Chondrocyte (in vitro differentiated cells): ENCODE results near the gene FSD1L. TPM values are rescaled to one million over a fixed set of nuclear protein-coding genes. Genes with fewer than 3 reads are reported as not detected.

ENCODE experiments used
- DNase-seq: peaks from one replicate; pipeline ENCODE4 v3.0.0; 2021; ENCODE audit warnings: mixed read lengths, low spot score
- H3K27ac Mint-ChIP-seq: one replicate; pipeline ENCODE4 v1.8.0; 2021; ENCODE audit warnings: mild to moderate bottlenecking, moderate library complexity, mixed read lengths; ENCODE audit not compliant: unreplicated experiment
- H3K27me3 Mint-ChIP-seq: 2 replicates; pipeline ENCODE4 v1.8.0; 2021; ENCODE audit warnings: low read depth, mixed read lengths
- H3K36me3 Mint-ChIP-seq: 2 replicates; pipeline ENCODE4 v1.8.0; 2021; ENCODE audit warnings: low read depth, mixed read lengths
- H3K4me1 Mint-ChIP-seq: 2 replicates; pipeline ENCODE4 v1.8.0; 2021; ENCODE audit warnings: low read depth, mild to moderate bottlenecking, mixed read lengths
- H3K4me3 Mint-ChIP-seq: one replicate; pipeline ENCODE4 v1.8.0; 2021; ENCODE audit warnings: mild to moderate bottlenecking, moderate library complexity, mixed read lengths; ENCODE audit not compliant: unreplicated experiment
- H3K9me3 Mint-ChIP-seq: 2 replicates; pipeline ENCODE4 v1.8.0; 2021; ENCODE audit warnings: low read depth, mixed read lengths
- total RNA-seq: library from RNA; stranded (reverse); gene quantifications from 3 replicates; pipeline ENCODE4 v1.2.1, GENCODE V29; 2021
- TF ChIP-seq, protein P1 (sequence below): fragments of 200-600 bp; sonication (generic); IDR thresholded peaks from 2 replicates; pipeline ENCODE4 v1.5.0; 2021; ENCODE audit warnings: antibody characterized with exemption, mild to moderate bottlenecking, moderate library complexity

The FSD1L gene
- total RNA-seq, 1 donor from 2014 or later = 5.6 TPM

DNA sequence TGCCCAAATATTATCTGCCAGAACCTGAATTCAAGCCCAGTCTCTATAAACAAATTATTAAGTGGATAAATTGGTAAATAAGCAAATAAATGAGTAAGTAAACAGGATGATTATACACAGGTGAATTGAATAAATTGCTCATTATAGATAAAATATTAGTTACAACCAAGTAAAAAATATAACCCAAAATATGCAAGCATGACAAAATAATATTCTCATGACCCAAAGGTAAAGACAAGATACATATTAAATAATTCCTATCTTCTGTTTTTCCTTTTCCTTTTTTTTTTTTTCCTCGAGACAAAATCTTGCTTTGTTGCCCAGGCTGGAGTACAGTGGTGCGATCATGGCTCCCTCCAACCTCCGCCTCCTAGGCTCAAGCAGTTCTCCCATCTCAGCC lies 21.2 kb upstream of the FSD1L start:
- H3K9me3 Mint-ChIP-seq = no peaks in the 10 kb centered on the region
- no peaks in the 10 kb centered on the region for H3K36me3 Mint-ChIP-seq
- no peaks in the 10 kb centered on the region for H3K27me3 Mint-ChIP-seq
- DNase-seq = no peak
- H3K4me1 Mint-ChIP-seq = no peaks in the 10 kb centered on the region
- TF ChIP-seq, protein P1, sequence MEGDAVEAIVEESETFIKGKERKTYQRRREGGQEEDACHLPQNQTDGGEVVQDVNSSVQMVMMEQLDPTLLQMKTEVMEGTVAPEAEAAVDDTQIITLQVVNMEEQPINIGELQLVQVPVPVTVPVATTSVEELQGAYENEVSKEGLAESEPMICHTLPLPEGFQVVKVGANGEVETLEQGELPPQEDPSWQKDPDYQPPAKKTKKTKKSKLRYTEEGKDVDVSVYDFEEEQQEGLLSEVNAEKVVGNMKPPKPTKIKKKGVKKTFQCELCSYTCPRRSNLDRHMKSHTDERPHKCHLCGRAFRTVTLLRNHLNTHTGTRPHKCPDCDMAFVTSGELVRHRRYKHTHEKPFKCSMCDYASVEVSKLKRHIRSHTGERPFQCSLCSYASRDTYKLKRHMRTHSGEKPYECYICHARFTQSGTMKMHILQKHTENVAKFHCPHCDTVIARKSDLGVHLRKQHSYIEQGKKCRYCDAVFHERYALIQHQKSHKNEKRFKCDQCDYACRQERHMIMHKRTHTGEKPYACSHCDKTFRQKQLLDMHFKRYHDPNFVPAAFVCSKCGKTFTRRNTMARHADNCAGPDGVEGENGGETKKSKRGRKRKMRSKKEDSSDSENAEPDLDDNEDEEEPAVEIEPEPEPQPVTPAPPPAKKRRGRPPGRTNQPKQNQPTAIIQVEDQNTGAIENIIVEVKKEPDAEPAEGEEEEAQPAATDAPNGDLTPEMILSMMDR = no peak
- no peak overlapping the region for H3K27ac Mint-ChIP-seq
- no peak overlapping the region for H3K4me3 Mint-ChIP-seq

DNA sequence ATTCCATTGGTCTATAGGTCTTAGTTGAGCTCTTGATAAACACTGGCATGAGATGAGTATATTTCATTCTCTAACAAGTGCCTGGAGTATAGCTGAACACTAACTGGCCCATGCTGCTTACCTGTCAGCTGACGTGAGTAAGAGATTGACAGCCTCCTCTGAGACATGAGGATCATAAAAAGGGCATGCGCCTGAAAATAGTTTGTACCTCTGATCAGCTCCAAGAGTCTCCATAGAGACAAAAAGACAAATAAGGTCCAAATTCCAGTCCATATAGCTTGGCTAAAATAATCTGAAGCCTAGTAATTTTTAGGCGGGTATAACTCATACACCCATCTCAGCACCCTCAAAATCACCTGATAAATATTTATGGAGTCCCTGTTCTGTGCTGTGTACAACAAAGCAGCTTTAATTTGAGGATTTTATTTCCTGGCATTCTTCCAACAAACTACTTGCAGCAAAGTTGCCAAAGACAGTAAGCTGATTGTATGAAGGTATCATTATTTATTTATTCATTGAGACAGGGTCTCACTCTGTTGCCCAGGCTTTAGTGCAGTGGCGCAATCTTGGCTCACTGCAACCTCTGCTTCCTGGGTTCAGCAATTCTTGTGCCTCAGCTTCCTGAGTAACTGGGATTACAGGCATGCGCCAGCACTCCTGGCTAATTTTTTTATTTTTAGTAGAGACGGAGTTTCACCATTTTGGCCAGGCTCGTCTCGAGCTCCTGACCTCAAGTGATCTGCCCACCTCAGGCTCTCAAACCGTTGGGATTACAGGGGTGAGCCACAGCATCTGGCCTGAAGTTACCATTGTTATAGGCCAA lies 16.2 kb upstream of the FSD1L start:
- TF ChIP-seq, protein P1 = no peak
- no peak overlapping the region for H3K4me3 Mint-ChIP-seq

DNA sequence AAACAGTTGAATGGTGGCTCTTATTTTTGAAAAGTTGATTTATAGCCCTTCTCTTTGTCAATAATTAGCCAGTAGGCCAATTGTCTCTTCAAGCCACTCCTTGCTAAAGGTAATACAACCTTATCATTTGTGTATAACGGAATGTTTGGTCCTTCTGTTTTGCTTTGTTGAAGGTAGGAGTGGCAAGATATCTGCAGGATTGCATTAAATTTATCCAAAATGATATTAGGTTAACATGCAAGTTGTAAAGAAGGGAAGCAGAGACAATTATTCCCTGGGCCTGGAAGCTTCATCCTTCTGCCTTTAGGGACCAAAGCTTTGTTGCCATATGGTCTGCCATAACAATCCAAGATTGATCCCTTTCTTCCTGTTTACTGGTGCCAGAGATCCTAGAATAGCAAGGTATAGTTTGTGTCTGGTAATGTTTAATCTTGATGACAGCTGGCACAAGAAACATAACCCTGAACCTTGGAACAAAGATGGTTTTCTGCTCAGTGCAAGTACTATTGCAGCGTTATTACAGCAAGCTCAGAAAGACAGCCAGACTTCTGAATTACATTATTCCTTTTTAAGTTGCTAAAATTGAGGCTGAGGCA lies 15.5 kb upstream of the FSD1L start:
- Mint-ChIP-seq H3K4me3 (no peak overlapping the region), H3K9me3 (no peaks in the 10 kb centered on the region), H3K4me1 (no peaks in the 10 kb centered on the region), H3K36me3 (no peaks in the 10 kb centered on the region), H3K27ac (no peak overlapping the region), H3K27me3 (no peaks in the 10 kb centered on the region)
- DNase-seq = no peak
- TF ChIP-seq, protein P1 = no peak

More for the DNA sequence above, 16.2 kb upstream of the FSD1L start:
- H3K4me1 Mint-ChIP-seq = no peaks in the 10 kb centered on the region
- no peak for DNase-seq
- H3K36me3 Mint-ChIP-seq = no peaks in the 10 kb centered on the region
- H3K9me3 Mint-ChIP-seq = no peaks in the 10 kb centered on the region
- H3K27ac Mint-ChIP-seq = no peak overlapping the region
- H3K27me3 Mint-ChIP-seq = no peaks in the 10 kb centered on the region

DNA sequence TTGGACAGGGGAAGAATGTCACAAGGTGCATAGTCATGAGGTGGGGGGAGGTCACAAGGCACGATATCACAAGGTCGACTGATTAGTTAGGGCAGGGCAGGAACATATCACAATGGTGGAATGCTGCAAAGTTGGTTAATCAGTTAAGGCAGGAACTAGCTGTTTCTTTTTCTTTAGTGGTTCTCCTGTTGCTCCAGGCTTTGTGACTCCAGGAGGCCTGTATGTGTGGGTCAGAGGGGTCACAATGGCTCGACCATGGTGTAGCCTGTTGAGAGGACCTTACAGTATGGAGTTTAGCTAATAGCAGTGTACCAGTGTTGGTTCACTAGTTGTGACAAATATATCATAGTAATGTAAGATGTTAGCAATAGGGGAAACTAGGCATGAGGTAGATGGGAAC lies 12.4 kb upstream of the FSD1L start:
- no peaks in the 10 kb centered on the region for H3K9me3 Mint-ChIP-seq
- peaks cover 18% of the 10 kb centered on the region for H3K4me1 Mint-ChIP-seq
- no peak overlapping the region for H3K4me3 Mint-ChIP-seq
- no peaks in the 10 kb centered on the region for H3K36me3 Mint-ChIP-seq
- no peak for DNase-seq
- no peaks in the 10 kb centered on the region for H3K27me3 Mint-ChIP-seq
- no peak overlapping the region for H3K27ac Mint-ChIP-seq
- TF ChIP-seq, protein P1 = no peak

DNA sequence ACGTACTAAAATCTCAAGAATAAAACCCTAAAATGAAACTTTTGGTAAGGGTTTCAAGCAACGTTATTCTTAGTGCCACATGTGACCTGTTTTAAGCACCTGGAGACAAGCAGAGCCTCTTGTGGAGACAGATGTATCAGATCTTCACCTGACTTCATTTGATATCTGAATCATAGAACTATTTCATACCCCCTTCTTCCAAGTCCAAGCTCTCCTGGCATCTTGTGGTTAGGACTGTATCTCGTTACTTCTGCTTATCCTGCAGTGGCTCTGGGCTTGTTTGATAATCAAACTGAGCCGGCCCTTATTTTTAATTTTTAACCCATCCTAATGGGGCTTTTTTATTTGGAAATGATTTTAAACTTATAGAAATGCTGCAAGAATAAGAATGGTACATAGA lies 11.1 kb upstream of the FSD1L start:
- Mint-ChIP-seq H3K4me3 (no peak overlapping the region), H3K27ac (no peak overlapping the region), H3K4me1 (peaks cover 18% of the 10 kb centered on the region), H3K9me3 (no peaks in the 10 kb centered on the region), H3K36me3 (no peaks in the 10 kb centered on the region), H3K27me3 (no peaks in the 10 kb centered on the region)
- no peak for DNase-seq
- TF ChIP-seq, protein P1 = no peak
